ENCODE data around the gene DDX1.
A peak's percentile ranks its signal among the peaks of the same experiment; 100 is the strongest.

The DDX1 gene

GRCh38 chr2:15675456-15676195 is 84.0 kb downstream of the DDX1 start:
- Histone ChIP-seq H4K91ac (ENCODE audit: low read depth, low read length) (peak overlapping the region; percentile 21), H3K79me1 (ENCODE audit: low read length) (peaks cover 9% of the 10 kb centered on the region), H3K27ac (ENCODE audit: low read depth, low read length) (no peak overlapping the region), H4K12ac (ENCODE audit: low read depth, low read length) (no peak overlapping the region), H3K4ac (ENCODE audit: low read depth, low read length) (no peak overlapping the region), H3K4me2 (ENCODE audit: low read length) (no peak overlapping the region), H2AK5ac (ENCODE audit: low read length) (no peak overlapping the region), H4K8ac (ENCODE audit: low read depth, low read length) (no peak overlapping the region), H2AFZ (ENCODE audit: insufficient read depth, low read length, poor library complexity) (no peak overlapping the region), H3K23ac (ENCODE audit: low read length) (no peak overlapping the region), H3K79me2 (ENCODE audit: control insufficient read depth, insufficient read depth, low read length, poor library complexity) (no peaks in the 10 kb centered on the region), H3K4me1 (ENCODE audit: control insufficient read depth in 1 of 2, insufficient read depth in 2 of 2, low read length in 2 of 2) (peaks cover 8 to 22% of the 10 kb centered on the region in 2 experiments), H3K18ac (ENCODE audit: low read length) (no peak overlapping the region), H2BK5ac (ENCODE audit: low read depth, low read length, poor library complexity) (no peak overlapping the region), H3K9me3 (ENCODE audit: insufficient read depth, low read depth, low read length) (no peaks in the 10 kb centered on the region), H3K14ac (ENCODE audit: low read length) (no peak overlapping the region), H3K9ac (ENCODE audit: low read length) (no peak overlapping the region), H3K36me3 (ENCODE audit: control insufficient read depth in 1 of 2, insufficient read depth in 2 of 2, low read length in 2 of 2) (no peaks in the 10 kb centered on the region), H2BK120ac (ENCODE audit: insufficient read depth, low read length, poor library complexity) (no peak overlapping the region), H3K27me3 (ENCODE audit: insufficient read depth, low read length) (no peaks in the 10 kb centered on the region), H2BK12ac (ENCODE audit: low read length) (no peak overlapping the region), H3K4me3 (ENCODE audit: low read depth, low read length) (no peak overlapping the region)
- no peak for DNase-seq
- WGBS (ENCODE audit: extremely low coverage, insufficient coverage, insufficient read length): no CpG with 5 or more reads among the region's 10 CpGs

GRCh38 chr2:15677141-15677843 is 85.6 kb downstream of the DDX1 start:
- peaks cover 9% of the 10 kb centered on the region for H3K79me1 ChIP-seq (ENCODE audit: low read length)
- no peak overlapping the region for H3K4me3 ChIP-seq (ENCODE audit: low read depth, low read length)
- H3K36me3 ChIP-seq (ENCODE audit: control insufficient read depth in 1 of 2, insufficient read depth in 2 of 2, low read length in 2 of 2): no peaks in the 10 kb centered on the region
- H4K8ac ChIP-seq (ENCODE audit: low read depth, low read length): no peak overlapping the region
- no peaks in the 10 kb centered on the region for H3K9me3 ChIP-seq (ENCODE audit: insufficient read depth, low read depth, low read length)
- no peak overlapping the region for H3K9ac ChIP-seq (ENCODE audit: low read length)
- no peak overlapping the region for H2BK5ac ChIP-seq (ENCODE audit: low read depth, low read length, poor library complexity)
- H3K18ac ChIP-seq (ENCODE audit: low read length): no peak overlapping the region
- no peak overlapping the region for H3K23ac ChIP-seq (ENCODE audit: low read length)
- no peaks in the 10 kb centered on the region for H3K27me3 ChIP-seq (ENCODE audit: insufficient read depth, low read length)
- no CpG with 5 or more reads among the region's 9 CpGs for WGBS (ENCODE audit: extremely low coverage, insufficient coverage, insufficient read length)
- no peaks in the 10 kb centered on the region for H3K79me2 ChIP-seq (ENCODE audit: control insufficient read depth, insufficient read depth, low read length, poor library complexity)
- peak overlapping the region; percentile 4 for H2BK12ac ChIP-seq (ENCODE audit: low read length)
- no peak overlapping the region for H2AK5ac ChIP-seq (ENCODE audit: low read length)
- H3K27ac ChIP-seq (ENCODE audit: low read depth, low read length): peak overlapping the region; percentile 12
- H3K14ac ChIP-seq (ENCODE audit: low read length): no peak overlapping the region
- no peak overlapping the region for H2BK120ac ChIP-seq (ENCODE audit: insufficient read depth, low read length, poor library complexity)
- H4K91ac ChIP-seq (ENCODE audit: low read depth, low read length): no peak overlapping the region
- H4K12ac ChIP-seq (ENCODE audit: low read depth, low read length): no peak overlapping the region
- no peak for DNase-seq
- no peak overlapping the region for H2AFZ ChIP-seq (ENCODE audit: insufficient read depth, low read length, poor library complexity)
- no peak overlapping the region for H3K4me2 ChIP-seq (ENCODE audit: low read length)
- H3K4me1 ChIP-seq (ENCODE audit: control insufficient read depth in 1 of 2, insufficient read depth in 2 of 2, low read length in 2 of 2): peaks cover 8 to 22% of the 10 kb centered on the region in 2 experiments
- H3K4ac ChIP-seq (ENCODE audit: low read depth, low read length): no peak overlapping the region

GRCh38 chr2:15678346-15678745 is 86.7 kb downstream of the DDX1 start:
- Histone ChIP-seq H3K4me1 (ENCODE audit: control insufficient read depth in 1 of 2, insufficient read depth in 2 of 2, low read length in 2 of 2) (peaks cover 8 to 17% of the 10 kb centered on the region in 2 experiments), H3K9ac (ENCODE audit: low read length) (no peak overlapping the region), H2AFZ (ENCODE audit: insufficient read depth, low read length, poor library complexity) (no peak overlapping the region), H4K91ac (ENCODE audit: low read depth, low read length) (peak overlapping the region; percentile 47), H3K27ac (ENCODE audit: low read depth, low read length) (no peak overlapping the region), H4K8ac (ENCODE audit: low read depth, low read length) (no peak overlapping the region), H2BK120ac (ENCODE audit: insufficient read depth, low read length, poor library complexity) (no peak overlapping the region), H2AK5ac (ENCODE audit: low read length) (no peak overlapping the region), H4K12ac (ENCODE audit: low read depth, low read length) (no peak overlapping the region), H3K9me3 (ENCODE audit: insufficient read depth, low read depth, low read length) (no peaks in the 10 kb centered on the region), H3K79me1 (ENCODE audit: low read length) (peaks cover 9% of the 10 kb centered on the region), H3K18ac (ENCODE audit: low read length) (no peak overlapping the region), H3K79me2 (ENCODE audit: control insufficient read depth, insufficient read depth, low read length, poor library complexity) (no peaks in the 10 kb centered on the region), H2BK12ac (ENCODE audit: low read length) (no peak overlapping the region), H3K4ac (ENCODE audit: low read depth, low read length) (no peak overlapping the region), H2BK5ac (ENCODE audit: low read depth, low read length, poor library complexity) (no peak overlapping the region), H3K23ac (ENCODE audit: low read length) (no peak overlapping the region), H3K4me2 (ENCODE audit: low read length) (no peak overlapping the region), H3K36me3 (ENCODE audit: control insufficient read depth in 1 of 2, insufficient read depth in 2 of 2, low read length in 2 of 2) (no peaks in the 10 kb centered on the region), H3K27me3 (ENCODE audit: insufficient read depth, low read length) (no peaks in the 10 kb centered on the region), H3K14ac (ENCODE audit: low read length) (no peak overlapping the region), H3K4me3 (ENCODE audit: low read depth, low read length) (no peak overlapping the region)
- WGBS (ENCODE audit: extremely low coverage, insufficient coverage, insufficient read length): 100% methylated on average over 1 of the region's 5 CpGs
- DNase-seq: no peak

- peak overlapping the region; percentile 25 for H3K14ac ChIP-seq (ENCODE audit: low read length)
- no peak overlapping the region for H4K8ac ChIP-seq (ENCODE audit: low read depth, low read length)
- no peak overlapping the region for H3K23ac ChIP-seq (ENCODE audit: low read length)
- no peak overlapping the region for H4K12ac ChIP-seq (ENCODE audit: low read depth, low read length)
- H2AFZ ChIP-seq (ENCODE audit: insufficient read depth, low read length, poor library complexity): no peak overlapping the region
- H3K18ac ChIP-seq (ENCODE audit: low read length): no peak overlapping the region
- peaks cover 6 to 13% of the 10 kb centered on the region in 2 experiments for H3K4me1 ChIP-seq (ENCODE audit: control insufficient read depth in 1 of 2, insufficient read depth in 2 of 2, low read length in 2 of 2)
- H3K4me2 ChIP-seq (ENCODE audit: low read length): no peak overlapping the region
- H2BK120ac ChIP-seq (ENCODE audit: insufficient read depth, low read length, poor library complexity): no peak overlapping the region
- no peak overlapping the region for H2BK12ac ChIP-seq (ENCODE audit: low read length)
- no CpG with 5 or more reads among the region's 2 CpGs for WGBS (ENCODE audit: extremely low coverage, insufficient coverage, insufficient read length)
- no peaks in the 10 kb centered on the region for H3K27me3 ChIP-seq (ENCODE audit: insufficient read depth, low read length)
- no peaks in the 10 kb centered on the region for H3K9me3 ChIP-seq (ENCODE audit: insufficient read depth, low read depth, low read length)
- H4K91ac ChIP-seq (ENCODE audit: low read depth, low read length): no peak overlapping the region
- no peak overlapping the region for H2AK5ac ChIP-seq (ENCODE audit: low read length)
- H3K27ac ChIP-seq (ENCODE audit: low read depth, low read length): no peak overlapping the region
- no peak overlapping the region for H3K9ac ChIP-seq (ENCODE audit: low read length)
- no peak overlapping the region for H3K4ac ChIP-seq (ENCODE audit: low read depth, low read length)
- no peaks in the 10 kb centered on the region for H3K79me2 ChIP-seq (ENCODE audit: control insufficient read depth, insufficient read depth, low read length, poor library complexity)
- DNase-seq: no peak
- no peak overlapping the region for H3K4me3 ChIP-seq (ENCODE audit: low read depth, low read length)
- H2BK5ac ChIP-seq (ENCODE audit: low read depth, low read length, poor library complexity): no peak overlapping the region
- no peaks in the 10 kb centered on the region for H3K36me3 ChIP-seq (ENCODE audit: control insufficient read depth in 1 of 2, insufficient read depth in 2 of 2, low read length in 2 of 2)
- peaks cover 7% of the 10 kb centered on the region for H3K79me1 ChIP-seq (ENCODE audit: low read length)
These were observed 87.2 kb downstream of the DDX1 start for GRCh38 chr2:15678909-15679308.

Measured in trophoblast cell (in vitro differentiated cells and primary cell).